Breast epithelium (tissue), 3 donors: ENCODE data around the gene DNAH8.

Experiments used
- POLR2A ChIP-seq: fragments of 450-650 bp; IDR thresholded peaks from one replicate; pipeline ENCODE4 v1.6.1; 2016; ENCODE audit warnings: antibody characterized with exemption, mild to moderate bottlenecking, moderate library complexity
- TF ChIP-seq, protein P1 (sequence below), 3 donors: fragments of 450-650 bp; IDR thresholded peaks; one replicate each; pipeline ENCODE4 v1.5.1; 2016 to 2017; ENCODE audit warnings: antibody characterized with exemption in 3 of 3, mild to moderate bottlenecking in 3 of 3, moderate library complexity in 3 of 3

DNA sequence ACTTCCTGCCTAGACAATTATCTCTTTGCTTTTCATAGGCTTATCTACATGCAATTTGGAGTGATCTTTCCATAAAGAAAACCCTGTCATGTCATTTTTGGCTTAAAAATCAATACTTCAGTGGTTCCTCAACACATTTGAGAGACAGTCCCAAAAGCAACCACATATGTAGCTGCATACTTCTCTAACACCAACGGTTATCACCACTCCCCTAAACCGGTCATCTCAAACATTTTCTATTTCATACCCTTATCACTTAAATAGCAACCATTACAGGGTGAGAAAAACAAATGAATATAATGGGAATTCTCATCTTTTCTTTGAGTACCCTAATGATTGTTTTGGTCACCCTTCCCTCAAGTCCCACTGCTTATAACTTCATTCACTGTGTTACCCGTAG is 17.3 kb upstream of the DNAH8 start:
- TF ChIP-seq, protein P1, sequence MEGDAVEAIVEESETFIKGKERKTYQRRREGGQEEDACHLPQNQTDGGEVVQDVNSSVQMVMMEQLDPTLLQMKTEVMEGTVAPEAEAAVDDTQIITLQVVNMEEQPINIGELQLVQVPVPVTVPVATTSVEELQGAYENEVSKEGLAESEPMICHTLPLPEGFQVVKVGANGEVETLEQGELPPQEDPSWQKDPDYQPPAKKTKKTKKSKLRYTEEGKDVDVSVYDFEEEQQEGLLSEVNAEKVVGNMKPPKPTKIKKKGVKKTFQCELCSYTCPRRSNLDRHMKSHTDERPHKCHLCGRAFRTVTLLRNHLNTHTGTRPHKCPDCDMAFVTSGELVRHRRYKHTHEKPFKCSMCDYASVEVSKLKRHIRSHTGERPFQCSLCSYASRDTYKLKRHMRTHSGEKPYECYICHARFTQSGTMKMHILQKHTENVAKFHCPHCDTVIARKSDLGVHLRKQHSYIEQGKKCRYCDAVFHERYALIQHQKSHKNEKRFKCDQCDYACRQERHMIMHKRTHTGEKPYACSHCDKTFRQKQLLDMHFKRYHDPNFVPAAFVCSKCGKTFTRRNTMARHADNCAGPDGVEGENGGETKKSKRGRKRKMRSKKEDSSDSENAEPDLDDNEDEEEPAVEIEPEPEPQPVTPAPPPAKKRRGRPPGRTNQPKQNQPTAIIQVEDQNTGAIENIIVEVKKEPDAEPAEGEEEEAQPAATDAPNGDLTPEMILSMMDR (IDR thresholded peaks at IDR 0.05), result no peak
- TF ChIP-seq POLR2A, result no peak
